ENCODE results near the gene GPR27. TPM values are rescaled to one million over a fixed set of nuclear protein-coding genes. Genes with fewer than 3 reads are reported as not detected.
A peak's percentile ranks its signal among the peaks of the same experiment; 100 is the strongest.

GPR27 gene
- total and polyA plus RNA-seq, 7 donors = 0.03 to 1.2 (median 0.93) TPM

DNA sequence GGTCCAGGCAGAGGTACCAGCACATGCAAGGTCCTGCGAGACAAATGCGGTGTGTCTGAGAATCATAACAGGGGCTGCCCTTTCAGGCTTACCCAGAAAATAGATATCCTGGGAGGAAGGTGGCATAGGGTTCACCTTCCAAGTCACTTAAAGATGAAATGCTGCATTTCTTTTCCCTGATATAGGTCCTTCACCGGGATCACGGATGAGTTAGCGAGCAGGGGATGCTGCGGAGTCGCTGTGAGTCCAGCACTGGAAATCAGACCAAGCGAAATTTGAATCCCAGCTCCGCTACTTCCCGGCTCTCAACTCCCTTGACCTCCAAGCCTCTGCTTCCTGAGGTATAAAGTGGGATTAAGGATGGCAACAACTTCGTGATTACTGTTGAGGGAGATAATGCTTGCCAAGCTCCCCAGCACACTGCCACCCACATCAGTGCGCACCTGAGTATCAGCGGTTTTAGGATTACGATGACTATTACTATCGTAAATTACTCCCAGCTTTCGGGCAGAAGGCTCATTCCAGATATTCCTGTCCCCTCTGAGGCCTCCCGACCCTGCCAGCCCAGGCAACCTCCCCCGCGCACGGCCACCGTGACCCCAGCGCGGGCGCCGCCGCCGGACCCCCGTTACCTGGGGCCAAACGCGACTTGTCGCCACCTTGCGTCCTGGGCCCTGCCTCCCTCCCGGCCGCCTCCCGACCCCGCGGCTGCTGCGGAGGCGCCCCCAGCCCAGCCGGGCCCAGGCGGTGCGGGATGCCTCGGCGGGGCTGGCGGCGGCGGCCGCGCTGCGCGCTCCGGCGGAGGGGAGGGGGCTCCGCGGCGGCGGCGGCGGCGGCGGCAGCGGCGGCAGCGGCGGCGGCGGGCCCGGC, 589 bp upstream of the GPR27 start:
- Histone ChIP-seq H3K27me3 (ENCODE audit: insufficient read depth in 3 of 3, low read length in 2 of 3) (peaks cover 0 to 47% (median 11%) of the 10 kb centered on the region in 3 donors), H3K36me3 (ENCODE audit: insufficient read depth in 1 of 2, low read depth in 1 of 2) (no peaks in the 10 kb centered on the region), H3K4me1 (no peaks in the 10 kb centered on the region), H3K9me3 (no peaks in the 10 kb centered on the region), H3K4me3 (peak overlapping the region; percentile 61), H3K27ac (no peak overlapping the region)
- WGBS, 3 donors = 12 to 29% (median 19%) methylated on average over 34 to 68 of the region's 68 CpGs
- no peak for DNase-seq
- intact Hi-C loops (cut with DNase I) = no loop called here
- TF ChIP-seq, protein P1, sequence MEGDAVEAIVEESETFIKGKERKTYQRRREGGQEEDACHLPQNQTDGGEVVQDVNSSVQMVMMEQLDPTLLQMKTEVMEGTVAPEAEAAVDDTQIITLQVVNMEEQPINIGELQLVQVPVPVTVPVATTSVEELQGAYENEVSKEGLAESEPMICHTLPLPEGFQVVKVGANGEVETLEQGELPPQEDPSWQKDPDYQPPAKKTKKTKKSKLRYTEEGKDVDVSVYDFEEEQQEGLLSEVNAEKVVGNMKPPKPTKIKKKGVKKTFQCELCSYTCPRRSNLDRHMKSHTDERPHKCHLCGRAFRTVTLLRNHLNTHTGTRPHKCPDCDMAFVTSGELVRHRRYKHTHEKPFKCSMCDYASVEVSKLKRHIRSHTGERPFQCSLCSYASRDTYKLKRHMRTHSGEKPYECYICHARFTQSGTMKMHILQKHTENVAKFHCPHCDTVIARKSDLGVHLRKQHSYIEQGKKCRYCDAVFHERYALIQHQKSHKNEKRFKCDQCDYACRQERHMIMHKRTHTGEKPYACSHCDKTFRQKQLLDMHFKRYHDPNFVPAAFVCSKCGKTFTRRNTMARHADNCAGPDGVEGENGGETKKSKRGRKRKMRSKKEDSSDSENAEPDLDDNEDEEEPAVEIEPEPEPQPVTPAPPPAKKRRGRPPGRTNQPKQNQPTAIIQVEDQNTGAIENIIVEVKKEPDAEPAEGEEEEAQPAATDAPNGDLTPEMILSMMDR (IDR thresholded peaks at IDR 0.05) = no peak
- no peak for ATAC-seq

GRCh38 chr3:71754610-71755253, 1.1 kb downstream of the GPR27 start:
- DNase-seq = no peak
- peak overlapping the region; percentile 61 for H3K4me3 ChIP-seq
- intact Hi-C loops (cut with DNase I) = no loop called here

DNA sequence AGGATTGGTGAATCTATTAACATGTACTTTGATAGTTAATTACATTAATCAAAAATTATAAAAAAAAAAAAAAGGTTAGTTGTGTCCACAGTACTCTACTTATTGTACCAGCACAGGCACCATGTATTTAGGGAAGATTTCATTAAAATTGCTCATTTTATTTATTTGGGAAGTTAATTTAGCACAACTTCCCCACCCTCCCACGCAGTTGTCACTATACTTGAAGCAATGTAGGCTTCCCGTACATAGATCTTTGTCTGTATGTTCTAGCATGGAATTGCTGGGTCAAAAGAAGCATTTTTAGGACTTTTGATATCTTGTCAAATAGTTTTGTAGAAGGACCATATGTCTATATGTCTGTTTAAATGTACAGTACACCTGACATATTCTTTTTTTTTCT, 4.4 kb downstream of the GPR27 start:
- no peak for ATAC-seq
- 94 to 98% (median 96%) methylated on average over 2 of the region's 2 CpGs for WGBS, 3 donors
- intact Hi-C loops (cut with DNase I) = no loop called here
- TF ChIP-seq, protein P1 (IDR thresholded peaks at IDR 0.05) = no peak
- peaks cover 0 to 51% (median 9%) of the 10 kb centered on the region in 3 donors for H3K27me3 ChIP-seq (ENCODE audit: insufficient read depth in 3 of 3, low read length in 2 of 3)
- no peaks in the 10 kb centered on the region for H3K36me3 ChIP-seq (ENCODE audit: insufficient read depth in 1 of 2, low read depth in 1 of 2)
- DNase-seq = no peak
- H3K4me1 ChIP-seq = no peaks in the 10 kb centered on the region
- no peak overlapping the region for H3K4me3 ChIP-seq
- no peaks in the 10 kb centered on the region for H3K9me3 ChIP-seq
- H3K27ac ChIP-seq = no peak overlapping the region

More at GRCh38 chr3:71754610-71755253, 1.1 kb downstream of the GPR27 start:
- WGBS, 3 donors = 20 to 27% (median 26%) methylated on average over 51 to 65 of the region's 65 CpGs
- Histone ChIP-seq H3K9me3 (no peaks in the 10 kb centered on the region), H3K36me3 (ENCODE audit: insufficient read depth in 1 of 2, low read depth in 1 of 2) (no peaks in the 10 kb centered on the region), H3K27ac (no peak overlapping the region), H3K27me3 (ENCODE audit: insufficient read depth in 3 of 3, low read length in 2 of 3) (peaks cover 0 to 47% (median 11%) of the 10 kb centered on the region in 3 donors), H3K4me1 (no peaks in the 10 kb centered on the region)
- TF ChIP-seq, protein P1 (IDR thresholded peaks at IDR 0.05) = no peak
- no peak for ATAC-seq

- TF ChIP-seq, protein P1 (IDR thresholded peaks at IDR 0.05) = no peak
- intact Hi-C loops (cut with DNase I) = no loop called here
- Histone ChIP-seq H3K36me3 (ENCODE audit: insufficient read depth in 1 of 2, low read depth in 1 of 2) (no peaks in the 10 kb centered on the region), H3K27ac (no peak overlapping the region), H3K4me1 (no peaks in the 10 kb centered on the region), H3K27me3 (ENCODE audit: insufficient read depth in 3 of 3, low read length in 2 of 3) (peaks cover 0 to 46% (median 3%) of the 10 kb centered on the region in 3 donors), H3K9me3 (no peaks in the 10 kb centered on the region), H3K4me3 (no peak overlapping the region)
- ATAC-seq (no peak), DNase-seq (no peak)
- WGBS, 3 donors = 72 to 79% (median 73%) methylated on average over 5 of the region's 5 CpGs
These were observed 5.7 kb downstream of the GPR27 start for GRCh38 chr3:71759401-71759800.
